ENCODE data around the gene OR2M4.
"Not testable (repeated sequence)": the region's sequence is repeated elsewhere in the genome, so short reads cannot be mapped to it uniquely, and the experiment has no call there.

DNA sequence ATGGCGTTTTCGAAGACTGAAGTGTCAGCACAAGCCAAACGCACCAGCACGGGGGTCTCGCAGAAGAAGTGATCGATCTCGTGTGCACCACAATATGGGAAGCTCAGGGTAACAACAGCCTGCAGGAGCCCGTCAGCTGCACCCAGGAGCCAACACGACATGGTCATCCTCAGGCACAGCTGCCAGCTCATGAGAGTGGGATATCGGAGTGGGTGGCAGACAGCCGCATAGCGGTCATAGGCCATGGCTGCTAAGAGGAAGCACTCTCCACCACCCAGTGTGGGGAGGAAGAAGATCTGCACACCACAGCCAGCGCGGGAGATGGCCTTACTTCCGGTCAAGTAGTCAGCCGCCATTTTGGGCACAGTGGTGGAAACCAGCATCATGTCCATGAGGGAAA, 42.0 kb downstream of the OR2M4 start:
- not testable (repeated sequence) for TF ChIP-seq ZNF274 (IDR thresholded peaks at IDR 0.05; ENCODE audit: low read depth, low read length); YY1 (IDR thresholded peaks at IDR 0.05; ENCODE audit: insufficient read depth, insufficient read length)

Measured in NT2/D1 (cell line).